Anterior cingulate cortex (tissue), 58 donors: ENCODE results near the gene RNU6-8.

Experiments used
- DNase-seq, 58 donors: peaks; one replicate each; lab custom pipeline; 2025; lab: John Stamatoyannopoulos, UW

Gene RNU6-8

GRCh38 chr14:32166924-32167323 is 36.1 kb downstream of the RNU6-8 start:
- no peak for DNase-seq

GRCh38 chr14:32166029-32166428 is 37.0 kb downstream of the RNU6-8 start:
- no peak for DNase-seq
